Urothelium cell line (cell line): ENCODE results near the gene CHD5.

Experiments
- DNase-seq: peaks from one replicate; pipeline ENCODE4 v3.0.0; 2011; ENCODE audit warnings: low spot score, mixed read lengths
- FAIRE-seq: peaks from 2 replicates; lab custom pipeline; 2011; peaks lifted over from hg19 to GRCh38; lab: Jason Lieb, UNC

CHD5 gene

GRCh38 chr1:6157132-6157527 lies 23.0 kb downstream of the CHD5 start:
- no peak for FAIRE-seq
- DNase-seq, result peak; percentile 54

- DNase-seq, result no peak
- no peak for FAIRE-seq
Measured at GRCh38 chr1:6154525-6155319, 25.4 kb downstream of the CHD5 start.

- no peak for DNase-seq
- FAIRE-seq, result no peak
Measured at GRCh38 chr1:6152882-6153281, 27.2 kb downstream of the CHD5 start.

- FAIRE-seq (no peak), DNase-seq (no peak)
Measured at GRCh38 chr1:6152181-6152580, 27.9 kb downstream of the CHD5 start.

- DNase-seq (no peak), FAIRE-seq (no peak)
Measured at GRCh38 chr1:6151291-6151822, 28.8 kb downstream of the CHD5 start.

GRCh38 chr1:6150006-6150938 lies 29.8 kb downstream of the CHD5 start:
- DNase-seq (no peak), FAIRE-seq (peak; percentile 55)

- DNase-seq, result no peak
- FAIRE-seq, result no peak
Measured at GRCh38 chr1:6149597-6149996, 30.5 kb downstream of the CHD5 start.

GRCh38 chr1:6148497-6149241 lies 31.5 kb downstream of the CHD5 start:
- FAIRE-seq, result no peak

GRCh38 chr1:6145864-6146410 lies 34.2 kb downstream of the CHD5 start:
- FAIRE-seq, result no peak
- no peak for DNase-seq

More at GRCh38 chr1:6148497-6149241, 31.5 kb downstream of the CHD5 start:
- DNase-seq, result no peak

GRCh38 chr1:6145396-6145750 lies 34.7 kb downstream of the CHD5 start:
- FAIRE-seq, result no peak
- no peak for DNase-seq

- FAIRE-seq (no peak), DNase-seq (no peak)
Measured at GRCh38 chr1:6144647-6145395, 35.3 kb downstream of the CHD5 start.

- no peak for FAIRE-seq
- no peak for DNase-seq
Measured at GRCh38 chr1:6144175-6144574, 35.9 kb downstream of the CHD5 start.

- no peak for FAIRE-seq
- DNase-seq, result no peak
Measured at GRCh38 chr1:6143395-6143794, 36.7 kb downstream of the CHD5 start.

GRCh38 chr1:6142734-6143133 lies 37.4 kb downstream of the CHD5 start:
- FAIRE-seq, result no peak
- no peak for DNase-seq

GRCh38 chr1:6142036-6142621 lies 38.0 kb downstream of the CHD5 start:
- no peak for FAIRE-seq
- no peak for DNase-seq

- FAIRE-seq (no peak), DNase-seq (no peak)
Measured at GRCh38 chr1:6141592-6141991, 38.5 kb downstream of the CHD5 start.

GRCh38 chr1:6140413-6140812 lies 39.7 kb downstream of the CHD5 start:
- no peak for DNase-seq
- FAIRE-seq, result no peak

- no peak for FAIRE-seq
- no peak for DNase-seq
Measured at GRCh38 chr1:6137758-6138157, 42.4 kb downstream of the CHD5 start.

- no peak for DNase-seq
- no peak for FAIRE-seq
Measured at GRCh38 chr1:6136516-6137220, 43.5 kb downstream of the CHD5 start.
